ENCODE results near the gene CDIPT.
"Not testable (repeated sequence)": the region's sequence is repeated elsewhere in the genome, so short reads cannot be mapped to it uniquely, and the experiment has no call there.

CDIPT gene

GRCh38 chr16:29896841-29897240 lies 33.8 kb upstream of the CDIPT start:
- DNase-seq (ENCODE audit: low read depth), result no peak

DNA sequence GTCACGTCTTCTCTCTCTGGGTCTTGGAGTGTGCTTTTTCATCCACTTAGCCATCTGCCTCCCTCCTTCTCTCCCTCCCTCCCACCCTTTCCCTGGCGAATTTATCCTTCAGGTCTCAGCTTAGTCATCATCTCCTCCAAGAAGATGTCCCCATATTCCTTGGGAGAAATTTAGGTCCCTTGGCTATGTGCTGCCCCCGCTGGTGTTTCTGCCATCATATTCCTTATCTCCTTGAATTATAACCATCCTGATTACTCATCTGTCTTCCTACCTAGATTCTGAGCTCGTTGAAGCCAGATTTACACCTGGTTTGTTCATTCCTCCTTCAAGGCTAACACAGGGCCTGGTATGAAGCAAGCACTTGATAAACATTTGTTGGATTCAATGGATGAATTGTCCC lies 31.3 kb upstream of the CDIPT start:
- DNase-seq (ENCODE audit: low read depth), result no peak

DNA sequence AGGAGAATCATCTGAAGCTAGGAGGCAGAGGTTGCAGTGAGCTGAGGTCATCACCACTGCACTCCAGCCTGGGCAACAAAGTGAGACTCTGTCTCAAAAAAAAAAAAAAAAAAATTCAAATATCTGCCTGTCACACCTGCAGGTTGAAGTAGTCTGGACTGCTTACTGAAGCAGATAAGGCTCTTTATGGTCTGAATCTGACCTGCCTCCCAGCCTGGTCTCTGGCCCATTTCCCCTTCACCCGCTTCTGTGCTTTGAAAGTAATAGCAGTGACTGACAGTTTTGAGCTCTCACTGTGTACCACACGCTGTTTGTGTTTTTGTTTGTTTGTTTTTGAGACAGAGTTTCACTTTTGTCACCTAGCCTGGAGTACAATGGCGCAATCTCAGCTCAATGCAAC lies 30.5 kb upstream of the CDIPT start:
- no peak for DNase-seq (ENCODE audit: low read depth)

DNA sequence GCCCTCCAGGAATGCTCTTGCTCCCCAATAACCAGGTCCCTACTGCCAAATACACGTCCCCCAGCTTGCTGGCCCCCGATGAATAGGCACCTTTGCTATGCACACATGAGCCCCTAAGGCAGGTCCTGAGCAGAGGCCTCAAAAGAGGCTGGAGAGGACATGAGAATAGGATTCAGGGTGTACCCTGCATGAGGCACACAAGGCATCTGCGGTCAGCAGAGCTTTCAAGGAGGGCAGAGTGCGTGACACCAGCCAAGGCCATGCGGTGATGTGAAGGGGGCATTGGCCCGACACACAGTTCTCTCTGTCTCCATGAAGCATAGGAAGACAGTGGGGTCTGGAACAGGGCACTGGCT lies 29.4 kb upstream of the CDIPT start:
- no peak for DNase-seq (ENCODE audit: low read depth)

DNA sequence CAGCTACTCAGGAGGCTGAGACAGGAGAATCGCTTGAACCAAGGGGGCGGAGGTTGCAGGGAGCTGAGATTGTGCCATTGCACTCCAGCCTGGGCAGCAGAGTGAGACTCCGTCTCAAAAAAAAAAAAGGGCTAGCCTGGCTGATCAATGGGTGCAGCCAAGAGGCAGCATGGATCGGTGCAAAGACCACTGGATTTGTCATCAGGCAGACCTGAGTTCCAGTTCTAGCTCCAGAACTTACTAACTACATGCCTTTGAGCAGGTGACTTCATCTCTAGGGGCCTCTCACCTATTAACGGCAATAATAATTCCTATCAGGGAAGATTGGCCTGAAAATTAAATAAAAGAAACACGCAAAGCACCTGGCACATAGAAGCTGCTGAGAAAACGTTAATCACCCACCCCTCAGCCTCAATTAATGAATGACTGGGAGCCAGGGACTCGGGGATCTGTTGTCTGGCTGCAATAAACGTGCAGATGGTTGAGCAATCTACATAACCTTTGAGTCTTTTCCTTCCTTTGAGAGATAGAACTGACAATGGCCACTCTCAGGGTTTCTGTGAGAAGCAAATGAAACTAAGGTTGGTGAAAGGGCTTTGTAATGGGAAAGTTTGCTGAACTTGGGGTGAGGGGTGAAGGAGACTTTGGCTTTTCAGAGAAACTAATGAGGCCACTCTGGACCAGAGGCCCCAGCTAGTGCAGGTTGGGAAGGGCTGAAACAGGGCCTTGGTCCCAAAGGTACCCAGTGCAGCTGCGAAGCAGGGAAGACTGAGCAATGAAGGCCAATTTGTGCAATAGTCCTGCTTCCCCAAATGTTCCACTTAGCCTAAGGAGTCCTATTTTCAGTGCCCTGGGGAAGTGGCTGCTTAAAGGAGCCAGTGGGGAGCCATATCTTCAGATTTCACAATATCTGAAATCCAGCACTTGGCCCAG lies 28.8 kb upstream of the CDIPT start:
- DNase-seq (ENCODE audit: low read depth), result no peak

DNA sequence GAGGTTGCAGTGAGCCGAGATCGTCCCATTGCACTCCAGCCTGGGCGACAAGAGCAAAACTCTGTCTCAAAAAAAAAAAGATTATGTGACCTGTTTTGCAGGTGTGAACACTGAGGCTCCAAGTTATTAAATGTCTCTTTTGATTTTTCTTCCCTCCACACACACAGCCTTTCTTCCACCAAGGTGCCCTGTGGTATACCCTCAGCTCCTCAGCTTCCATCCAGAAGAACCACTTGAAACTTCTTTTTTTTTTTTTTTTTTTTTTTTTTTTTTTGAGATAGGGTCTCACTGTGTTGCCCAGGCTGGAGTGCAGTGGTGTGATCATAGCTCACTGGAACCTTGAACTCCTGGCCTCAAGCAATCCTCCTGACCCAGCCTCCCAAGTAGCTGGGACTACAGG lies 26.3 kb upstream of the CDIPT start:
- not testable (repeated sequence) for DNase-seq (ENCODE audit: low read depth)

GRCh38 chr16:29883987-29884386 lies 21.0 kb upstream of the CDIPT start:
- DNase-seq (ENCODE audit: low read depth), result no peak

GRCh38 chr16:29881050-29881449 lies 18.0 kb upstream of the CDIPT start:
- DNase-seq (ENCODE audit: low read depth), result no peak

DNA sequence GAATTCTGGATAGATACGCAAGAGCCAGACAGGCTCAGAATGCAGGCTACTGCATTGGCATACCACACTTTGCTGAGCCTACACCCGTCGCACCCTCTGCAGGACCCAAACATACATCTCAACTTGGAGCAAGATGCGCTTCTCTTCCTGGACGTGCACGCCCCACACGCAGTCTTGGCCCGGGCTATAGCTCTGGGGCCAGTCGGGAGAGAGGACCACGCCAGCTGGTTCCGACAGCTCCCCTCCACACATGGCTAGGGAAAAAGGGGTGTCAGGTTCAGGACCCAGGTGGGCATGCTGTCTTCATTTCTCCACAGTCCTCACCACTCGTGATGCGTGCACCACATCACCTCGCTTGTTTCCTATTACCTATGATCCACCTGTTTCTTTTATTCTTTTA lies 15.1 kb upstream of the CDIPT start:
- no peak for DNase-seq (ENCODE audit: low read depth)

DNA sequence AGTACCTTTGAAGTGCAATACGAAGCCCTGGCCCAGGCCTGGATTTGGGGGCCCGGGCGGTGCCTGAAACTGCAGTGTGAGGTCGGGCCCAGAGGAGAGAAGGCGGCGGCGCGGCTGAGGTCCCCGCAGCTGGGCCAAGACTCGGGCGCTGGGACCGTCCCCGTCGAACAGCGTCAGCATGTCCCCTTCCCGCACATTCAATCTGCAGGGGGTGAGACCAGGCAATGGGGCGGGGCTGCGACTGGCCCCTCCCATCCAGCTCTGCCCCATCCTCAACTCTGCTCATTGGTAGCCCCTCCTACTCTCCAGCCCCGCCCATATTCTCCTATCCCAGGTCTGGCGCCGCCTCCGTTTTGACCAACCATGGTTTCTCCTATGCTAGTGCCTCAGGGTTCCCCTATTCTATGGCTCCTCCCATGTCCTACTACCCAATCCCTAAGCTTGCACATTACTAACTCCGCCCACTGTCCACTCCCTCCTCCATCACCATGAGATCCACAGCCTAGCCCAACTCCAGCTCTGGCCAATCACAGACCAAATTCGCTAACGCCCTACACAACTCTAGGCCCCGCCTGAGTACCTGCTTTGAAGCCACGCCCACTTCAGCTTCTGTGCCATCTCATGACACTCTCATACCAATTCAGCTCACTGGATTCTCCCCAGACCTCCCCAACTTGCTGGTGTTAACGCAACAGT lies 14.4 kb upstream of the CDIPT start:
- no peak for DNase-seq (ENCODE audit: low read depth)

DNA sequence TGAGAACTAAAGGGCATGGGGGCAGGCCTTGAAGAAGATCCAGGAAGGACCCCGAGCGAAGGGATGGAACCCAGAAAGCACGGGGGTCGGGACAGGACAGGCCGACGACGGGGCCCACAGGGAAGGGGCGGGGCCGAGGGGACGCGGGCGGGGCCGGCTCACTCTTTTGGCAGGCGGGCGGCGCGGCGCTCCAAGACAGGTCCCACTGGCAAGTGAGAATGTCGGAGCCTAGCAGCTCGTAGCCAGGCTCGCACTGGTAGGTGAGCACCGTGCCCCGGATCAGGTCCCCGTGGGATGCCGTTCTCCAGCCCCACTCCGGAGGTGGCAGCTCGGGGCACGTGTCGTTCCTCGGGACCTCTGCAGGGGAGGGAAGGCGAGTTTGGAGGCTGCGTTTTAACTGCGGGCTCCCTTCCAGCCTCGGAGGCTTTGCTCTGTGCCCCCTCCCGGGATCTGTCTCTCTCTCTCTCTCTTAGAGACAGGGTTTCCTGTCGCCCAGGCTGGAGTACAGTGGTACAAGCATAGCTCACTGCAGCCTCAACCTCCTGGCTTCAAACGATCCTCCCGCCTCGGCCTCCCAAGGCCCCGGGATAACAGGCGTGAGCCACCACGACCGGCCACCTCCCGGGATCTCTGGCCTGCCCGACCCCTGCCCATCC lies 13.7 kb upstream of the CDIPT start:
- DNase-seq (ENCODE audit: low read depth), result no peak

GRCh38 chr16:29876217-29876593 lies 13.2 kb upstream of the CDIPT start:
- no peak for DNase-seq (ENCODE audit: low read depth)

DNA sequence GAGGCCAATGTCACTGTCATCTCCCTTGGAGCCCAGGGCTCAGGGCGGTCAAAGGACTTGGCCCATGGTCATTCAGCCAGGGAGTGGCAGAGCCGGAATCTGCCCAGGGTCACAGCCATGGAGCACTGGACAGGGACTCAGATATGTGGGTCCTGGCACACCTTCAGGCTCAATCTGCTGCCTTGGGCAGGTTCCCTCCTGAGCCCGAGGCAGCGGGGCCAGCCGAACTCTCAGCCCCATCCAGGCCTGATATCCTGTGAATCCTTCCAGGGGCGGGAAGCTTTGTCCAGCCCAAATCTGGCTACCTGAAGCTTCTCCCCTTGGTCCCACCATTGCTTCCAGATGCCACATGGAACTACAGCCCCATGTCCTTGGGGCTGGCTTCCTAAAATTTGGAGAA lies 12.2 kb upstream of the CDIPT start:
- no peak for DNase-seq (ENCODE audit: low read depth)

DNA sequence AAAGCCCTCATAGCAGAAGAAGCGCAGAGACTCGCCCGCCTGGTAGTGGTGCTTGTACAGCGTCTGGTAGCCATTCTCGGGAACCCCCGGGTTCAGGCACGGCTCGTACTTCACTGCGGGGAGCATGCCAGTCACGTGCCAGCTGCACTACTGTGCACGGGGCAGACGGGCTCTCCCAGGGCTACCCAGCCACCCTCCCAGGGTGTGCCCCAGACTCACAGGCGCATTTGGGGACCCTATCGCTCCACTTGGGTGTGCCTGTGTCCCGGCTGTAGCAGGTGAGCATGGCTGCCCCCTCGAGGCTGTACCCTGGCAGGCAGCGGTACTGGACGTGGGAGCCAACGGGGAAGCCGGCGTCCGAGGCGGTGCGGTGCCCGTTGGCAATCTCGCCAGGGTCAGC lies 10.3 kb upstream of the CDIPT start:
- no peak for DNase-seq (ENCODE audit: low read depth)

DNA sequence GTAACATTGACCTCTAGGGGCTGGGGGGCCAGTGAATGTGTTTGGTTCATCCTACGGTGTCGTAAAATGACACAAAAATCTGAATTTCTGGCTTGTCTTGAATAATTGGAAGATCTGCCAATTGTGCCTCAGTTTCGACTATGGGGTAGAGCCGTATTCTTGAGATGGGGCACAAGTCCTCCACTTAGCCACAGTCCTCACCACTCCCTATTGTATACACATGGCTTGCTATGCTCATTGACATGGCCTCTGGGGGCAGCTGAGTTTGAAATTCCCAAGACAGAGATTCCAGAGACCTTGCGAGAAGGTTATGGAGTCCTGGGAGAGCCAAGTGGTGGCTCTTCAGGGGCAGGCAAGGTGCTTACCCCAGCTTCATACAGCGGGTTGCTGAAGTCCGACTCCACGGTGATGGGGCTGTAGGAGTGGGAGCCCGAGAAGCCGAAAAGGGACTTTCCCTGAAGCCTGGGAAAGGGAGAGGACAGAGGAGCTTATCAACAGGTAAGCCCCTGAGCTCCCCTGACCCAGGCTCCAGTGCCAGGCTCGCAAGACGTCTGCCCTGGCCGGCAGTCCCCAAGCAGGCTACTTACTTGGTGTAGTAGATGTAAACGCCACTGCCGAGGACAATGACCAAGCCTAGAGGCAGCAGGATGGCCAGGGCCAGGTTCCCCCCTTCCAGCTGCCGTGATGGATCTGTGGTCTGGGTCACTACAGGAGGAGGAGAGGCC lies 9.0 kb upstream of the CDIPT start:
- no peak for DNase-seq (ENCODE audit: low read depth)

- not testable (repeated sequence) for DNase-seq (ENCODE audit: low read depth)
Measured at GRCh38 chr16:29869067-29869466, 6.0 kb upstream of the CDIPT start.

- no peak for DNase-seq (ENCODE audit: low read depth)
Measured at GRCh38 chr16:29868396-29869009, 5.5 kb upstream of the CDIPT start.

DNA sequence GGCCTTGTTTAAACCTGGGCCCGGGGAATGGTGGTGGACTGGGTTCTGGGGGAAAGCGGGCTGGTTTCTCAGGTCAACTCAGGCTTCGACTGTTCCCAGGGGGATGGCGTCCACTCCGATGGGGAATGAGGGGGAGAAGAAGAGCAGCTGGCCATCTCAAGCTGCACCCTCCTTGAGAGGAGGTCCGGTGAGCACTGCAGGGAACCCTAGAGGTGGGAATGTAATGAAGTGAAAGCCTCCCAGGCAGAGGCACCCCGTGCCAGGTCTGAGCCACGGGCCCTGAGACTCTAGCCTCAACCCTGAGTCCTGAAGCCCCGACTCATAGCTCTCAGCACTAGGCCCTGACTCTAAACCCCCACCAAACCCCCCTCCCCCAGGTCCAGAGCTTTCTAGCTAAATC lies 1.2 kb upstream of the CDIPT start:
- DNase-seq (ENCODE audit: low read depth), result no peak

DNA sequence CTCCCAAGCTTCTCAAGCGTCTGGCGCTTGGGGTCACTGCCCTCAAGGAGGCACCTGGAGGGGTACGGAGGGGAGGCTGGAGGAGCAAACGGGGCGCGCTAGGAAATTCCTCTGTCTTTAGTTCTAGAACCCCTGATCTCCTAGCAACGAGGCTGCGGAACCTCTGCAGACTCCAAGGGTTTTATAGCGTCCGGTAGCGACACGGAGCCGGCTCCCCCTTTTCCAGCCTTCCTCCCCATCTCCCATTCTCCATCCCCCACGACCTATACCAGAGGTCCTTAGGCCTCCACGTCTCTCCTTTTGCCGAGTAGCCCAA lies 601 bp upstream of the CDIPT start:
- DNase-seq (ENCODE audit: low read depth), result no peak

DNA sequence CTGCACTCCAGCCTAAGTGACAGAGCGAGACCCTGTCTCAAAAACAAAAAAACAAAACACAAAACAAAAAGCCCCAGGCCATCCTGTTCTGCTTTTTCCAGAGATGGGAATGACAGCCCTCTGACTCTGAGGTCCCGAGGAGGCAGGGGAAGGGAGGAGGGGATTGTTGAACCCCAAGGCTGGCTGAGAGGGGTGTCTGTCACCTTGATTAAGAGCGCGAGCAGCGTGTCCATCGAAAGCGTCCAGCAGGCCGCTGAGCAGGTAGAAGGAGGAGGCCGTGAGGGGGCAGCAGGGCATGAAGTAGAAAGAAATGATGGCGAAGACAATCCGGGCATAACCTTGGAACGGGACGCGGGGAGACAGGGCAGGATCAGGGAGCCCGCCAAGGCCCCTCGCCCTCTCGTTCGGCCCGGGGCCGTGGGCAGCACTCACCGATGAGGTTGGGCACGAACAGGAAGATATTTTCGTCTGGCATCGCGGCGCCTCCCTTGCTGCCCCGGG lies 593 bp downstream of the CDIPT start:
- no peak for DNase-seq (ENCODE audit: low read depth)

- no peak for DNase-seq (ENCODE audit: low read depth)
Measured at GRCh38 chr16:29860218-29860617, 2.8 kb downstream of the CDIPT start.

DNA sequence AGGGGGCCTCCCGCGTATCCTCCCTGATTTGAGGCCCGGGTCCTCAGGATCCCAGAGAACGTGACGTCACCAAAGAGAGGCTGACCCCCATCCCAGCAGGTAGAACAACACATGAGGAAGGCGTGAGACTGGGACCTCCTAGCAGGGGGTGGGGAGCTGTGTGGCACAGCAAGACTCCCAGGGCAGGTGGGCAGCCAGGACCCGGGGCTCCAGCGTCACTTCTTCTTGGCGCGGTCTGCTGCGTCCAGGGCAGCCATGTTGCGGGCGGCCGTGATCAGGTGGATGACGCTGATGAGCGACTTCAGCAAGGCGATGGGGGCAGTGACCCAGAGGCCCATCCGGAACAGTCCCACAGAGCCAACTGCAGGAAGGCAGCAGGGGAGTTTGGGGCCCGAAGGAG lies 4.1 kb downstream of the CDIPT start:
- no peak for DNase-seq (ENCODE audit: low read depth)
